SW480 (cell line): ENCODE results near the gene FAM47E.
"Not testable (repeated sequence)": the region's sequence is repeated elsewhere in the genome, so short reads cannot be mapped to it uniquely, and the experiment has no call there.

Source experiments
- DNase-seq: peaks from one replicate; pipeline ENCODE4 v3.0.0-alpha.2; 2016; ENCODE audit warnings: low spot score

The FAM47E gene

DNA sequence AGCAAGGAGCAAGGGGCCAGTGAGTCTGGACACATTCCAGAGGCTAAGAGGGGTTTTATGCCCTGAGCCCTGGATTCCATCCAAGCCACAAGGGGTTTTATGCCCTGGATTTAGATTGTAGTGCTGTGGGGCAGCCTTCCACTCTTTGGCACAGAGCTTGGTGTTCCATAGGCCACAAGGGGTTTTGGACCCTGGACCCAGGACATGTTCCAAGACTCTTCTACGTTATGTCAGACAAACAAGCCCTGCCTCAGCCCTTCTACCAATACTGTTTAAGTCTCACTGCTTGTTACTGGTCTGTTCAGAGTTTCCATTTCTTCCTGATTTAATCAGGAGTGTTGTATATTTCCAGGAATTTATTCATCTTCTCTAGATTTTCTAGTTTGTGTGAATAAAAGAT is 25.1 kb upstream of the FAM47E start:
- no peak for DNase-seq

DNA sequence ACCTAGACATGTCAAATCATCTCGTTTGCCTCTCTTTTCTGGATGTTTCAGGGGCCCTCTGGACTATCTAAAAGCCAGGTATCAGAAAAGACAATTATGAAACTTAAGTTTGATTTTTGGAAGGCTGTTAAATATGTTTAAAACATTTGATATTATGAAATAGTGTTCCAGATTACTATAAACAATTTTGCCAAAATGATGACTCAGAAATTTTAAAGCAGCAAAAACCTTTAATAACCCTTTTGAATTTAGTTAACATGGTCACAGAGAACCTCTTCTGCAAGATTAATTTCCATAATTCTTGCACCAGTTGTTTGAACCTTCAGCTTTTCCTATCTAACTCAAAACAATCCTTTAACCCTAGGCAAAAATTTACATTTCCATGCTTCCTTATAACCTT is 18.8 kb upstream of the FAM47E start:
- DNase-seq = no peak

DNA sequence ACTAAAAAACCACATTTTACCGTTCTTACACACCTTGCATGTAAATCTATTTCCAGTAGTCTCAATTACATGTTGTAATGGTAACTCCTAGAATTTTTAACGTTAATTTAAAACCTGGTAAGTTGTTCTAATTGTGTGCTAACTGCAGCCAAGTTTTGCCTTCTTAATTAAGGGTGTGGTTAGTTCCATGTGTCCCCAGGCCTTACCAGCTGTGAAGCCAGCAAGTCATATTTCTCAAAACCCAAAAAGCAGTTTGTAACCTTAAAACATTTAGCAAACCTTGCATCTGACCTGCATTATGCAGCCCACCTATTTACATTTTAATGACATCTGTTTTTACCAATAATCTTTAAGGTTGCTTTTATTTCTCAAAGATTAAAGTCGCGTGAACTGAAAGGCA is 18.4 kb upstream of the FAM47E start:
- no peak for DNase-seq

DNA sequence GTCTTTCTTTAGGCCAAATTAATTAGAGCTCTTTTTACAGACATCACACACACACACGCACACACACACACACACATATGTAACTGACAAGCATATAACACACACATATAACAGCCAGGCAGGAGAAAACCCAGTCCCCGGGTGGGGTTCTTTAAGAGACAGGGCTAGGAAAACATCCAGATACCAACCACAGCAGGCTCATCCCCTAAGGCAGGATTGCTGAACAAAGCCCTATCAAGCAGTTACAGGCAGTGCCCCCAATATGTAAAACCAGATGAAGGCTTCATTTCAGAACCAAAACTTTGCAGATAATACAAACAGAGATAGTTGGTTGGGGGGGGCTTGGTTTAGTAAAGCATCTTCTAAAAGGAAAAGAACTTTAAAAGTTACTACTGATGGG is 18.0 kb upstream of the FAM47E start:
- DNase-seq = no peak

DNA sequence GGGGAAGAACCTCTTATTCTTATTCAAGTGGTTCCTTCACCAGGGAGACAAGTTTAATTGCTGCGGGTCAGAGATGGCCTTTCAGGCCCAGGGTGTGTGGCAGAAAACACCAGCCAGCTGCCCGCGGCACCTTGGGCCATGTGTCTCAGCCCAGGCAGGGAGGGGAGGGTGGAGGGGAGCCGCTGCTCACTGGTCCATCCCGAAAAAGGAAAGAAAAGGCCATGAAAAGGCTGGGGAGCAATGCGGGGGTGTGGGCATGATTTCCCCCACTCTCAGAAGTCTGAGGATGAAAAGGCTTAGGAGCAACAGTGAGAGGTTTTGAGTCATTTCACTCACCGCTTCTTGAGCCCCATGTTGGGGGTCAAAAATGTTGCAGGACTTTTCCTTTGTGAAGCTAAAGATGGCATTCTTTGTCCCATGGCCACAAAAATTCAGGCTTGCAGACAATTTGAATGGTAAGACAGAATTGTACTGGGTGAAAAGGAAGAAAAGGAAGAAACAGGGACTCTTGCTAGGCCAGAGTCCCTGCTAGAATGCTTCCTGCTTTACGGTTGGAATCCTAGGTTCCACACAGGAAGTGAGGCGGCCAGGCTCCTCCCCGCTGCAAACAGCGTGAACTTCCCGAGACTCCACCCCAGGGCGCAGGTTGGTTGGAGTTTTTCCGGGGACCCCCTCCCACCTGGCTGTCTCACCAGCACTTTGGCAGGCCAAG is 17.4 kb upstream of the FAM47E start:
- no peak for DNase-seq

DNA sequence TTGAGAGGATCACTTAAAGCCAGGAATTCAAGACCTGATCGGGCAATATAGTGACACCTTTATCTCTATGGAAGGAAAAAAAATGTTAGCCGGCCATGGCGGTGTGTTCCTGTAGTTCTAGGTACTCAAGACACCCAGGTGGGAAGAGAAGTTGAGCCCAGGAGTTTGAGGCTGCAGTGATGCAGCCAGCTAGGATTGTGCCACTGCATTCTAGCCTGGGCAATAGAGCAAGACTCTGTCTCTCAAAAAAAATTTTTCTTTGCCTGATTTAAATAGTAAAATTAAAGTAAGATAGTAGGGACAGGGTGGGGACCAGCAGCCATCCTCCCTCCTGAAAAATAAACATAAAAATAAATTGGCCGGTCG is 16.9 kb upstream of the FAM47E start:
- DNase-seq = no peak

DNA sequence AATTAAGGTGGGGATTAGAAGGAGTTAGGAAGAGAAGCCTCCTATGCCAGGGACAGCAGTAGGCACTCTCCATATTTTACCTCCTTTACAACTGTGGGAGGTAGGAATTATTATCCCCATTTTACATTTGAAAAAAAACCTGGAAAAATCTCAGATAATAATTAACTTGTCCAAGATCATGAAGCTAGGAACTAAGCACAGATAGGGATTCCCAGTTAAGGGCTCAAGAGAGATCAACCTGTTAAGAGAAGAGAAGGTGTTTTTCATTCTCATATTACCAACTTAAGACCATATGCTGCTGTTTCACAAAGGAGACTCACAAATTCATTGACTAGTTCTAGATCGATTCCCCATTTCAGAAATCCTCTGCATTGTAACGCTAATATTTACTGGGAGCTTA is 16.1 kb upstream of the FAM47E start:
- no peak for DNase-seq

DNA sequence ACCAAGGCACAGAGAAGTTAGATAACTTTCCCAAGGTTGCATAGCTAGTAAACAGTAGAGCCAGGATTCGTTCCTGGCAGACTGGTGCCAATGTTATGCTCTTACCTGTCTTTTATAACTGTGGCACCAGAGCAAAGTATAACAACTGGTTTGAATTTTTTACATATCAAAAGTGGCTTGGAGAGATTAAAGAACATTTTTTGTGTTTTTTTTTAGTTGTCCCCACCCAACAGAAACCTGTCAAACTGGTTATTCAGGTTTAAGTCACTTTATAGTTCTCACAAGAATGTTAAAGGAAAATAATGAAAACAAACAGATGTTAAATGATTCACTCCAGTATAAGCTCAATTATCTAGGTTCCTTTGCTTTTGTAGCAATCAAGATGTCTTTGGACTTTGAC is 15.6 kb upstream of the FAM47E start:
- DNase-seq = no peak

DNA sequence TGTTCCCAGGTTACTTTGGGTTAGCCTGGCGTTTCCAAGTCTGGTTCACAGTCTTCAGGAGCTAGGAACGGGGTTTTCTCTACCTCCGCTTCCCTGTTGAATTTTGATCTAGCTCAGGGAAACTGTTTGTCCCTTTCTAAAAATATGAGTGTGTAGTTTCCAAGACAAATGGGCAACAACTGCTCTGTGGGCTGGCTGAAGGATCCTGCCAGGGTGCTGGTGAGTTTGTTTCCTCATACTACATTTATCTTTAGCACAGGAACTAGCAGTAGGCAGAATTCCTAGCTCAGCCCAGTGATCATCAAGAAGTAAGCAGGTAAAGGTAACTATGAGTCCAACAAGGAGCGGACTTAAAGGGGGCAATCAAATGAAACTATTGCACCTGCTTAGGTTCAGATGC is 13.3 kb upstream of the FAM47E start:
- no peak for DNase-seq

DNA sequence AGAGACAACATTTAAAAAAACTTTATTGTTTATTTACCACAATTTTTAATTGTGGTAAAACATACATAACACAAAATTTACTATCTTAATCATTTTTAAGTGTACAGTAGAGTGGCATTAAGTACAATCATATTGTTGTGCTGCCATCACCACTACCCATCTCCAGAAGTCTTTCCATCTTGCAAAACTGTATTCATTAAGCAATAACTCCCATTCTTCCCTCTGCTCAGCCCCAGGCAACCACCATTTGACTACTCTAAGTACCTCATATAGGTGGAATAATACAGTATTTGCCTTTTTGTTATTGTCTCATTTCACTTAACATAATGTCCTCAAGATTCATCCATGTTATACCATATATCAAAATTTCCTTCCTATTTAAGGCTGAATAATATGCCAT is 12.8 kb upstream of the FAM47E start:
- DNase-seq = no peak

DNA sequence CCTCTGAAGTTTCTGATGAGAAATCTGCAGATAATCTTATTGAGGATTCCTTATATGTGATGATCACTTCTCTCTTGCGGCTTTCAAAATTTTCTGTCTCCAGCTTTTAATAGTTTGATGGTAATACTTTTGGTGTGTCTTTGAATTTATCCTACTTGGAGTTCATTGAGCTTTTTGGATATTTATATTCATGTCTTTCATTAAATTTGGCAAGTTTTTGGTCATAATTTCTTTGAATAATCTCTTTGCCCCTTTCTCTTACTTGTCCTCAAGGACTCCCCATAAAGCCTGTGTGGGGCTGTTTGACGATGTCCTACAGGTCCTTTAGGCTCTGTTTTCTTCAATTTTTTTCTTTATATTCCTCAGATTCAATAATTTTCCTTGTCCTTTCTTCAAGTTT is 11.3 kb upstream of the FAM47E start:
- DNase-seq = no peak

DNA sequence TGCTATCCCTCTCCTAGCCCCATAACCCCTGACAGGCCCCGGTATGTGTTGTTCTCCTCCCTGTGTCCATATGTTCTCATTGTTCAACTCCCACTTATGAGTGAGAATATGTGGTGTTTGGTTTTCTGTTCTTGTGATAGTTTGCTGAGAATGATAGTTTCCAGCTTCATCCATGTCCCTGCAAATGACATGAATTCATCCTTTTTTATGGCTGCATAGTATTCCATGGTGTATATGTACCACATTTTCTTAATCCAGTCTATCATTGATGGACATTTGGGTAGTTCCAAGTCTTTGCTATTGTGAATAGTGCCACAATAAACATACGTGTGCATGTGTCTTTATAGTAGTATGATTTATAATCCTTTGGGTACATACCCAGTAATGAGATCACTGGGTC is 7.6 kb upstream of the FAM47E start:
- DNase-seq = not testable (repeated sequence)

DNA sequence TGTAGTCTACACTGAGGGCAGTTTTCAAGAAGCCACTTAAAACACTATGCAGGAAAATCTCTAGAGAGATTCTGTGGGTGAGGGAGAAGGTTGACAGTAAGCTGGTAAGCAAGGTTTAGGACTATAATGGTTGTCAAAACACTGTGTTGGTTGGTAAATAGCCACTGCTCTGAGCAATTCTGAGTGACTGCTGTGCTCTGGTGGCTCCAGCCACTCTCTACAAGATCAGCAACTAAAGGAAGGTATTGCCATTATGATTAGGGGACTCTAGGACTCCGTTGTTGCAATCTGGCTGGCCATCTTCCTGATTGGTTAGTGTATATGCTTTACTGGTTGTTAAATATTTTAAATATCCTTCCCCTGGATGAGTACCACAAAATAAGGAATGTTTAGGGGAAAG is 5.5 kb upstream of the FAM47E start:
- DNase-seq = no peak

DNA sequence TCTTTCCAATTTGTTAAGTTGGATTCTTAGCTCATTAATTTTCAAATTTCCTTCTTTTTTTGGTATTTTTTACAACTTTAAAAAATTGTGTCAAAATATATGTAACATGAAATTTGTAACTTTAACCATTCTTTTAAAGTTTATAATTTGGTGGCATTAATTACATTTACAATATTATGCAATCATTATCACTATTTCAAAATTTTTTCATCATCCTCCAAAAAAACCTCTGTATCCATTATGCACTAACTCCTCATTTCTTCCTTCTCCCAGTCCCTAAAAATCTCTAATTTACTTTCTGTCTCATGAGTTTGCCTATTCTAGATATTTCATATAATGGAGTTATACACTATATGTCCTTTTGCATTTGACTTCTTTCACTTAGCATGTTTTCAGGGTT is 4.7 kb upstream of the FAM47E start:
- DNase-seq = no peak

DNA sequence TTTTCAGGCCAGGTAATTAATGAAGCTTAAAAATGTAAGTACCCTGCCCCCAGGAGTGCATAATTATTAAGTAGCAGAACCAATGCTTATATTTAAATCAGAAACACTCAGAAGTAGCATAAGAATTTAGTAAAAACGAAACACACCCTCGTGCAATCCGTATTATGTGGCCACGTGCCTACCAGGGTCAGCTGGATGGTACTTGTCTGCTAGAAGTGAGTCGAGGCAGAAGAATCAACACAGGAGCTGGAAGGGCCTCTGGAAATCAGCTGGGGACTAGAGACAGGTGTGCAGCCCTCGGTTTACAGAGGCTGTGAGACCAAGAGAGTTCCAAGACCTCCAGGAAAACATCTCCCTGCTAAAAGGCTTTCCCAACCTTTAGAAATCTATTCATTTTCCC is 559 bp upstream of the FAM47E start:
- DNase-seq = no peak

DNA sequence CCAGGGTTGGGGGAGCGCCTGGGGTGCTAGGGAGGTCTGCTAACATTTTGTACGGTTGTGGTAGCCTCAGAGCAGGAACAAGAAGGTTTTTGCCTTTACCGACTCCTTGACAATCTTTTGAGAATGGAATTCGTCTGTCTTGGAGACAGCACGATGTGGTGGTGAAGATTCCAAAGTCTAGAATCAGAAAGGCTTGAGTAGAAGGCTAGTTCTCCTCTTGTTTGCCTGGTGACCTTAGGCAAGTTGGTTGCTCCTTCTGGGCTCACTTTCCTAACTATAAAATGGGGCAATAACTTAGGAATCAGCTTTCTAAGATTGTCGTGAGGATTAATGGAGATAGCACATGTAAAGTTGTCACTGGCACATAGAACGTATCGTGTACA is 741 bp downstream of the FAM47E start:
- no peak for DNase-seq

DNA sequence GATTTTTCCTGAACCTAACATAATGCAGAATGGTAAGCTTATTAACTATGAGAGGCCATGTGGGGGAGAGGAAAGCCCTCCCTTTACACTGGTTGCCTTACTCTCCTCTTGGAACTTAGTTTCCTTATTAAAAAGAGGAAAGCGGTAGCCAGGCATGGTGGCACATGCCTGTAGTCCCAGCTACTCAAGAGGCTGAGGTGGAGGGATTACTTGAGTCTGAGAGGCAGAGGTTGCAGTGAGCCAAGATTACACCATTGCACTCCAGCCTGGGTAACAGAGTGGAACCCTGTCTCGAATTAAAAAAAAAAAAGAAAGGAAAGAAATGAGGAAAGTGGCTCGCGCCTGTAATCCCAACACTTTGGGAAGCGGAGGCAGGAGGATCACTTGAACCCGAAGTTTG is 2.0 kb downstream of the FAM47E start:
- no peak for DNase-seq

DNA sequence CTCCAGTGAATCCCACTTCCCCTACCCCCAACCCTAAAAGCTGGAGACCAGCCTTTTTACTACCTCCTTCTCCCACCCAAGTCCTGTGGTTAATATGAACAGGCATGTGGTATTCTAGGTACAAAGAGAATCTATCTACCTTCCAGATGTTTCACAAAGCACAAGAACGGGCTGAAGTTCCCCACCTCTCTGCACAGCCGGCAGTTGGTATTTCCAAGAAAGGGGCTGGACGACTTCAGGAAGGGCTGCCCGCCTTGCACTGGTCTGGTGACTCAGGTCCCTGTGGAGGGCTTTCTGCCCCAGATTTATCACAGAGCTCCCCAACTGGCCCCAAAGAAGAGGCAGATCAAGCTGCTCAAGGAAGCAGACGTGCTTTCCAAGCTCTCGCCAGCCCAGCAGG is 4.5 kb downstream of the FAM47E start:
- DNase-seq = no peak

DNA sequence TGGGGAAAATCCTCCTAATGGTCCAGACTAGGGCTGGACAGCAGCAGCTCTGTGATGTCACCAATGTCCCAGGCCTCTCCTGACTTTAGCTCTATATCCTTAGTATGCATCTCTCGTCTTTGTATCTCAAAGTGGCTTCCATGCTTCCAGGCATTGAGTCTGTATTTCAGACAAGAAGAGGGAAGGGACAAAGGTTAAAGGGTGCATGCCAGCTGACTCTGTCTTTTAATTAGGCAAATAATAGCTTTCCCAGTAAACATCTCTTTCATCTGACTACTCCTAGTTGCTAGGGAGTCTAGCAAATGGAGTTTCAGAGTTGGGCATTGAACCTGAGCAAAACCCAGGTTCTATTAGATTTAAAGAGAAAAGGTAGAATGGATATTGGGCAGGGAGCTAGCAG is 5.4 kb downstream of the FAM47E start:
- no peak for DNase-seq

DNA sequence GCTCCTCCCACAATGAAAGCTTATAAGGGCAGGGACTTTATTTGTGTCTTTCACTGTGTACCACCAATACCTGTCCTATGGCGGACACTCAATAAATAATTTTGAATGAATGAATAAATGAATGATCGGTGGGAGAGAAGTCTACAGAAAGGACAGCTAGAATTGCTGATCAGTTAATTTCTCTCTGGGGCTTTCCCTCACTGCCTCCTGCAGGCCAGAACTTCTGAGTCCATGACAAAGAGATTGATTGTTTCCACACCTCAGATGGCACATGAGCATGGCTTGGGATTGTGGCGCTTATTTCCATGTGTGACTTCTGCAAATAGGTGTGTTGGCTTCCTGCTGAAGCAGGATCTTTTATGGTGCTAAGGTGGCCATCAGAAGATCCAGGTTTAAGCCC is 6.3 kb downstream of the FAM47E start:
- DNase-seq = no peak

DNA sequence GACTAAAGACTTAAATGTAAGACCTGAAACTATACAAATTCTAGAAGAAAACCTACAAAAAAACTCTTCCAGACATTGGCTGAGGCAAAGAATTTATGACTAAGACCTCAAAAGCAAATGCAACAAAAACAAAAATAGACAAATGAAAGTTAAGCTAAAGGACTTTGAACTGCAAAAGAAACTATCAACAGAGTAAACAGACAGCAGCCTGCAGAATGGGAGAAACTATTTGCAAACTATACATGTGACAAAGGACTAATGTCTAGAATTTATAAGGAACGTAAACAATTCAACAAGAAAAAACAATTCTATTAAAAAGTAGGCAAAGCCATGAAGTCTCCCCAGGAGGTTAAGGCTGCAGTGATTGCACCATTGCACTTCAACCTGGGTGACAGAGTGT is 9.1 kb downstream of the FAM47E start:
- no peak for DNase-seq

DNA sequence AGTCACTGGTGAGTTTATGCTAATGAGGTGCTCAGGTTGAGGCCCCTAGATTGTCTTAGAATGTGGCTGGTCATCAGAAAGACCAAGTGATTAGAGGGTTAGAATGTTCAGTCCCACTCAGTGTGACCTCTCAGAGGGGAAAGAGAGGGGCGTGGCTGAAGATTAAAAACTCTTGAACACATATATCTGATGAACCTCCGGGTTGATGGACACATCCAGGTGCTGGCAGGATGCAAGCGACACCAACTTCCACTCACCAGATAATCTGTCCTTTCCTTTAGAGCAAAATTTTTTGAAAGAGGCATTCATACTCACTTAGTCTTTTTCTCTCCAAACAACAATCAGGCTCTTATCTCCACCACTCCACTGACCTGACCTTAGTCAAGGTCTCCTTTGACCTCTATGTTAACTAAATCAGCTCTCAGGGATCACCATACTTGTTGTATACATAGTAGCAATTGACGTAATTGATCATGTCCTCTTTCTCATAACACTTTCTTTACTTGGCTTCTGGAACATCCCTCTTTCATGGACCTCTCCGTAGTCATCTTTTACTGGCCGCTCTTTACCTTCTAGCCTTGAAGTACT is 14.2 kb downstream of the FAM47E start:
- DNase-seq = no peak

DNA sequence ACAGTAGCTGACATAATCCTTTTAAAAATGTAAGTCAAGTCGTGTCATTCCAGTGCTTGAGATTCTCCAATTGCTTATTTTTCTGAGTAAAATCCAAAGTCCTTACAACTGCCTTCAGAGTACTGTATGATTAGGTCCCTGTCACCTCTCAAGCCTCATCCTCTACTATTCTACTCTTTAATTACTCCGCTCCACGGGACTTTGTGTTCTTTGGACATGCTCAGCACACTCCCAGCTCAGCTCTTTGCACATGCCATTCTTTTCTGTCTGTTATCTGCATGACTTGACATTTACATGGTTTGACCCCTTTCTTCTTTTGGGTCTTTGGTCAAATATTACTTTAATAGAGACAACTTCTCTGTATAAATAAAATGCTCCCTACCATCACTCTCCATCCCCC is 15.1 kb downstream of the FAM47E start:
- no peak for DNase-seq

DNA sequence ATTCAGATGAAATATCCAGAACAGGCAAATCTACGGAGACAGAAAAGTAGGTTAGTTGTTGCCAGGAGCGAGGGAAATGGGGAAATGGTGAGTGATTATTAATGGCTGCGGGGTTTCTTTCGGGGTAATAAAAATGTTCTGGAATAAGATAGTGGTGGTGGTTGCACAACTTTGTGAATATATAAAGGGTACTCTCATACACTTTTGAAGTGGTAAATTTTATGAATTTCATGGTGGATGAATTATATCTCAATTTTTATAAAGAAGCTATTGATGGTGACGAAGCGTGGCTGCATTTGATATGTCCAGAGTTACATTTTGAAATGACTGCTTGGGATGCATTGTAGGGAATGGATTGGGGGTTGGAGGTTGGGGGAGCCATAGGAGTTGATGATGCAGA is 16.3 kb downstream of the FAM47E start:
- DNase-seq = no peak
